Ishikawa (cell line): Measurements from ENCODE around the gene OVOL1.

Source experiments
- CREB1 ChIP-seq: IDR thresholded peaks from 2 replicates; pipeline ENCODE4 v1.6.1; 2012; ENCODE audit warnings: low read depth
- EGR1 ChIP-seq: IDR thresholded peaks from 2 replicates; pipeline ENCODE4 v1.6.1; 2012
- EP300 ChIP-seq: IDR thresholded peaks from 2 replicates; pipeline ENCODE4 v1.6.1; 2012; ENCODE audit warnings: borderline replicate concordance
- RAD21 ChIP-seq: IDR thresholded peaks from 2 replicates; pipeline ENCODE4 v1.6.1; 2012; ENCODE audit warnings: low read depth
- REST ChIP-seq: IDR thresholded peaks from 2 replicates; pipeline ENCODE4 v1.6.1; 2012; ENCODE audit warnings: low read depth, mild to moderate bottlenecking
- TAF1 ChIP-seq: IDR thresholded peaks from 2 replicates; pipeline ENCODE4 v1.6.1; 2012; ENCODE audit warnings: low read depth, mild to moderate bottlenecking

- TF ChIP-seq CREB1 (no peak), RAD21 (no peak), EP300 (no peak), TAF1 (no peak), REST (no peak), EGR1 (no peak)
Measured at GRCh38 chr11:65764434-65764833, 22.4 kb upstream of the OVOL1 start.
